ENCODE data around the gene SHISA7.

The SHISA7 gene

GRCh38 chr19:55443045-55443823 is at the start of gene SHISA7:
TSS of gene SHISA7 (minus strand) at chr19:55443300. CDS start at chr19:55442863, 437 bp downstream.
- no peak for DNase-seq

- no peak for DNase-seq
Measured at GRCh38 chr19:55492362-55492944, 49.4 kb upstream of the SHISA7 start.

DNA sequence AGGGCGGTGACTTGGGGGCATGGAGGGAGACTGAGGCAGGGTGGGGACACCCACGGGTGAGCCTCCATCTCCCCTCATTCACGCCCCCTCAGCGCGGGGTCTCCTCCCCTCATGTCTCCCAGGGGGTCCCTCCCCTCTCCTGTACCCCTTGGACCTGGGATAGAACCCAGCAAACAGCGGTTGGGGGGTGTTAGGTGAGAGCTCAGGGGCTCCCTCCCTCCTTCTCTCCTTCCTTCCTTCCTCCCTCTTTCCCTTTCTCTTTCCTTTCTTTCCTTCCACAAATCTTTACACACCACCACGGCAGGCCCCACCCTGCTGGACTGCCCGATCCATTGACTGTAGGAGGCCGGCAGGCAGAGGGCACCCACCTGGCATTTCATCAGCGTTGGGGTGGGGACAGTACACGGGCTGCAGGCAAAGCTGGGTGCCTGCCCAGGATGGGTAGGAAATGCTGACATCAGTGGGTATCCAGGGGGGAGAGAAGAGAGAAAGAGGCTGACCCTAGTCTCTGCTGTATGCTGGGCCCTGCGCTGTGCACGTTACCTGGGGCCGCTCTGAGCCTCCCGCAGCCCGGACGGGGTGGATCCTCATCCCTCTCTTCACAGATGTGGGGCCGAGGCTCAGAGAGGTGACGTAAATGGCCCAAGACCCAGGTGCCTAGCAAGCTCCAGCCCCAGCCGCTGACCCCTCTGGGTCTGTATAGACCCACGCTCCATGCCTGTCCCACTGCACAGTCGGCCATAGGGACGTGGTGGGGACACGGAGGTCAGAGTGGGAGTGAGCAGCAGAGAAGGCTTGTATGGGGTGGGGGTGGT is 48.7 kb upstream of the SHISA7 start:
- DNase-seq: no peak

DNA sequence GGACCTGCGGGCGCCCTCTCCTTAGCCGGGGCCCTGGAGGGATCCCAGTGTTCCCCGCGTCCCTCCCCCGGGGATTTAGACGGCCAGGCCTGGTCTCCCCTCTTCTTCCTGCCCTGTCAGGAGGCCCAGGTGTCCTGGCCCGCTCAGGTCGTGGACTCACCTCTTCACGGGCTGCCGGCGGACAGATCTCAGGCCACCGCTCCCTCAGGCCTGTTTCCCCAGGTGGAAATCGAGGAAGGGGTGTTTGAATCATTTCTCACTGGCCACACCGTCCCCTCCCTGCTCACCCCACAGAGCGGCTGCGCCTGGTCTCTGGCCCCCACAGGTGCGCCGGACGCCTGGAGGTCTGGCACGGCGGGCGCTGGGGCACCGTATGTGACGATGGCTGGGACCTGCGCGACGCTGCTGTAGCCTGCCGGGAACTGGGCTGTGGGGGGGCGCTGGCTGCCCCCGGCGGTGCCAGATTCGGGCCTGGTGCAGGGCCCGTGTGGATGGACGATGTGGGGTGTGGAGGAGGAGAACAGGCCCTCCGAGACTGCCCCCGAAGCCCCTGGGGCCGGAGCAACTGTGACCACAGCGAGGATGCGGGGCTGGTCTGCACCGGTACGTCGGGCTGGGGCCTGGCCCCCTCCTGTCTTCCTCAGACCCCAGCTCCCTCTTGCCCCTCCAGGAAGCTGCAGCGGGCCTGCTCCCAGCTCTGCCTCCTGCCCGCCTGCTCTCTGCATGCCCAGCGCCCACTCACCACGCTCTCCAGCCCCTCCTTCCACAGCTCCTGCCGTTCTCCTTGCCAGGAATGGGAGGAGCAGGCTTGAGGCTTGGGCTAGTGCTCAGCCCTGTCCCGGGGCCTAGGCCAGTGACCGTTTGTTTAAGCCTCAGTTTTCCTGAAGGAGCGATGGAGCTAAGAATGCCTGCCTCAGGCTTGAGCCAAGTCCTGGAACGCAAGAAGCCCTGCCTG is 47.7 kb upstream of the SHISA7 start:
- DNase-seq: no peak

GRCh38 chr19:55489711-55490477 is 46.8 kb upstream of the SHISA7 start:
- DNase-seq: no peak

DNA sequence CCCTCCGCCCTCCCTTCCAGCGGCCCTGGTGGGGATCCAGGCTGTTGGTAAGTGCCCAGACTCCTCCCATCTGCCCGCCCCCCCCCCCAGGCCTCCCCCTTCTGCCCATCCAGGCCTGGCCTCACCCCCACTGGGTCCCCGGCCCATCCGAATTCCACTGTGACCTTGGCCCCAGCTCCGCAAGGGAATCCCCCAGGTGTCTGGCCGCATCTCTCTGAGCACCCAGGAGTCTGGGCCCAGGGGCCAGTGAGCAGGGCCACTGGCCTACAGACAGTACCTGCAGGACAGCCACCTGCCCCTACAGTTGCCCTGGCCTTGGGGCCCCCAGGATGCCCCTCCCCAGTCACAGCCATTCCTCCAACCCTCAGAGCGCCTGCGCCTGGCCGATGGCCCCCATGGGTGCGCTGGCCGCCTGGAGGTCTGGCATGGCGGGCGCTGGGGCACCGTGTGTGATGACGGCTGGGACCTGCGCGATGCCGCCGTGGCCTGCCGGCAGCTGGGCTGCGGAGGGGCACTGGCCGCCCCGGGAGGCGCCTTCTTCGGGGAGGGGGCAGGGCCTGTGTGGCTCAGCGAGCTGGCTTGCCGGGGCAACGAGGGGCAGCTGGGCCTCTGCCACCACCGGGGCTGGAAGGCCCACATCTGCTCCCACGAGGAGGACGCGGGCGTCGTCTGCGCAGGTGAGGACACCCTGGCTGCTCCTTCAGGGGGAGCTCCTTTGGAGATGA is 46.0 kb upstream of the SHISA7 start:
- no peak for DNase-seq

GRCh38 chr19:55487924-55488687 is 45.0 kb upstream of the SHISA7 start, which contains the start of gene SSC5D:
TSS of gene SSC5D (plus strand) at chr19:55488436. CDS start at chr19:55488590, 154 bp downstream.
- DNase-seq: no peak

- peak; percentile 17 for DNase-seq
Measured at GRCh38 chr19:55486971-55487923, 44.1 kb upstream of the SHISA7 start.

GRCh38 chr19:55486043-55486970 is 43.2 kb upstream of the SHISA7 start:
- DNase-seq: no peak

DNA sequence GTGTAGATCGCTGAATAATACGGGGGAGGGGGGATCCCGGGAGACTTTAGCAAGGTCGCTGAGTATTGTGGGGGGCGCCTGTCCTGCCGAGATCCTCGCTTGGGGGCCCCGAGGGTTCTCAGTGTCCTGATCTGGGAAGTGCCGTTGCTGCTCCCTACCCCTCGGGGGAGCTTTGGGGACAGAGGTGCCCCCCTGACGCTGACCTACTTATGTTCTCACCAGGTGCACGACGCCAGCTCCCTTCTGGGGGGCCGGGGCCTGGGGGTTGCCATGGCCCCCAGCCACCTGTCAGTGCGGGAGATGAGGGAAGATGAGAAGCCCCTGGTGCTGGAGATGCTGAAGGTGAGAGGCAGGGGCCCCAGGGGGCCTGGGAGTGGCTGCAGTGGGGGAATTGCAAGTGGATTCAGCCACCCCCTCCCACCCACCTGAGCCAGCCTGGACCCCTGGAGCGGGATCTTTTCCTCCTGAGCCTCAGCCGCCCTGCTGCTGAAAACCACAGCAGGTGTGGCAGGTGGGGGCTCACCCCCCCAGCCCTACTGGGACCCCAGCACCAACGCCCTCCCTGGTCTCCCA is 42.4 kb upstream of the SHISA7 start:
- no peak for DNase-seq

DNA sequence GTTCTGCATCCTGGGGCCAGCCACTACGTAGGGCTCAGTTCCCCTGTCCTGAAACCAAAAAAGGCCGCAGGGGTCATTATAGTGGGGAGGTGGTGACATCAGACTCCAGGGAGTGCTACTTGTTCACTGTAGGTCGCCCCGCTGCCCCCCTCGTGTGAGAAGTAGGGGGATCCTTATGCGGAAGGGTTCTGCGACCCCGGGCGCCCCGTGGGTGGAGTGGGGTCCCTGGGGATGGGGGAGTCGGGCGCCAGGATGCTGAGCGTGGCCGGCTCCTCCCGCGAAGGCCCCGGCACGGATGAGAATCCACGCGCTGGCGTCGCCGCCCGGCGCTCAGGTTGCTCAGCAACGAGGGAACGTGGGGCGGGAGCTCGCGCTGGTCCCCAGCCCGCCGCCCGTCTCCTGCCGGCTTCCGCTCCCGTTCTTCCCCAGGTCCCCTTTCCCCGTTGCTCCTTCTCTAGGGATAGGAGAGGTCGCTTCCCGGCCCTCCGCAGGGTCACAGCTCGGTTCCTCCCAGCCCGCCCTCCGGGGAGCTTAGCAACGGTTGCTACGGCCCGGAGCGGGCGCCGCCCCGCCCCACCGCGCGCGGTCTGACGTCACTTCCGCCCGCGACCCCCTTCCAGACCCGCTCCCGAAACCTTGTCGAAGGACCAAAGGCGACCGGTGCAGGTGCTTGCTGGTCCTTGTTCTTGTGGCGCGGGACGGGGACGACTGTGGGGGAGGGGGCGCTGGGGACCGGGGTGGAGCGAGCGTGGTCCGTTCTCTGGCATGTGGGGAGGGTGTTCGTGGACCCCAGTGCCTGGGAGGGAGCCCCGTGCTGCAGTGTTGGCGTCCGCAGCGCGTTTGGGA is 41.7 kb upstream of the SHISA7 start, which contains the start of gene NAT14:
TSS of gene NAT14 (plus strand) at position 596 of the 846 bp plus-strand sequence. CDS start 521 bp downstream, outside the sequence.
- peak; percentile 75 for DNase-seq

DNA sequence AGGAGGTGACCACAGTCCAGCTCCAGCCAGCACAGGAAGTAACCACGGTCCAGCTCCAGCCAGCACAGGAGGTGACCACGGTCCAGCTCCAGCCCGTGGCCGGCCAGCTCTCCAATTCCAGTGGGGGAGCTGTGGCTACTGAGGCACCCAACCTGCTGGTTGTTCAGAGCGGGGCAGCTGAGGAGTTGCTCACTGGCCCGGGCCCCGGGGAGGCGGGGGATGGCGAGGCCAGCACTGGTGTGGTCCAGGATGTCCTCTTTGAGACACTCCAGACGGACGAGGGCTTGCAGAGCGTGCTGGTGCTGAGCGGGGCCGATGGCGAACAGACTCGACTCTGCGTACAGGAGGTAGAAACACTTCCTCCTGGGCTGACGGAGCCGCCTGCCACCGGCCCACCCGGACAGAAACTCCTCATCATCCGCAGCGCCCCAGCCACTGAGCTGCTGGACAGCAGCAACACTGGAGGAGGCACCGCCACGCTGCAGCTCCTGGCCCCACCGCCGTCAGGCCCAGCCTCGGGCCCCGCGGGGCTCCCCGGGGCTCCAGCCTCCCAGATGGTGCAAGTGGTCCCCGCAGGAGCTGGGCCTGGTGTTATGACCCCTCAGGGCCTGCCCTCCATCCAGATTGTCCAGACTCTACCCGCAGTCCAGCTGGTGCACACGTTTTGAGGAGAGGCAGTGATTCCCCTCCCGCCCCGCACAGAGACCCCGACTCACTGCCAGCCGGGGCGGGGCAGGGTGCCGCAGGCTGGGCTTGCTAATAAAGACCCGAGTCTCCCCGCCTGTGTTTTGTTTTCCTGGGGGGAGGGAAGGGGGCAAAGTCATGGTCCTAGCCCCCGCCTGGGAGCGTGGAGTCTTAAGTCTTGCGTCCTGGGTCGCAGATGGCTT is 40.8 kb upstream of the SHISA7 start:
- DNase-seq: no peak

GRCh38 chr19:55482967-55483705 is 40.0 kb upstream of the SHISA7 start:
- DNase-seq: no peak

Data from CD4-positive, alpha-beta T cell treated with Interleukin-17A for 1 hour (primary cell).